ENCODE measurements around the gene GSC2. TPM values are rescaled to one million over a fixed set of nuclear protein-coding genes. Genes with fewer than 3 reads are reported as not detected.
A peak's percentile ranks its signal among the peaks of the same experiment; 100 is the strongest.

The GSC2 gene
- total and polyA plus RNA-seq, 8 donors: not detected

GRCh38 chr22:19121631-19122142 lies 28.4 kb downstream of the GSC2 start:
- Histone ChIP-seq H3K4me1 (peaks cover 47 to 57% (median 54%) of the 10 kb centered on the region in 4 donors), H3K27me3 (no peaks in the 10 kb centered on the region), H3K27ac (peak overlapping the region; percentile 94 to 96 (median 95)), H3K4me3 (peak overlapping the region; percentile 86 to 99 (median 88)), H3K9me3 (no peaks in the 10 kb centered on the region), H3K36me3 (peaks cover 0 to 6% (median 0%) of the 10 kb centered on the region in 4 donors)
- no peak for TF ChIP-seq POLR2A (IDR thresholded peaks at IDR 0.05)
- TF ChIP-seq, protein P1, sequence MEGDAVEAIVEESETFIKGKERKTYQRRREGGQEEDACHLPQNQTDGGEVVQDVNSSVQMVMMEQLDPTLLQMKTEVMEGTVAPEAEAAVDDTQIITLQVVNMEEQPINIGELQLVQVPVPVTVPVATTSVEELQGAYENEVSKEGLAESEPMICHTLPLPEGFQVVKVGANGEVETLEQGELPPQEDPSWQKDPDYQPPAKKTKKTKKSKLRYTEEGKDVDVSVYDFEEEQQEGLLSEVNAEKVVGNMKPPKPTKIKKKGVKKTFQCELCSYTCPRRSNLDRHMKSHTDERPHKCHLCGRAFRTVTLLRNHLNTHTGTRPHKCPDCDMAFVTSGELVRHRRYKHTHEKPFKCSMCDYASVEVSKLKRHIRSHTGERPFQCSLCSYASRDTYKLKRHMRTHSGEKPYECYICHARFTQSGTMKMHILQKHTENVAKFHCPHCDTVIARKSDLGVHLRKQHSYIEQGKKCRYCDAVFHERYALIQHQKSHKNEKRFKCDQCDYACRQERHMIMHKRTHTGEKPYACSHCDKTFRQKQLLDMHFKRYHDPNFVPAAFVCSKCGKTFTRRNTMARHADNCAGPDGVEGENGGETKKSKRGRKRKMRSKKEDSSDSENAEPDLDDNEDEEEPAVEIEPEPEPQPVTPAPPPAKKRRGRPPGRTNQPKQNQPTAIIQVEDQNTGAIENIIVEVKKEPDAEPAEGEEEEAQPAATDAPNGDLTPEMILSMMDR (IDR thresholded peaks at IDR 0.05): no peak
- TF ChIP-seq EP300 (IDR thresholded peaks at IDR 0.05): no peak
- TF ChIP-seq POLR2AphosphoS5 (IDR thresholded peaks at IDR 0.05): no peak
- intact Hi-C loops (cut with DNase I; ENCODE audit: low total_unique reads): no loop called here
- DNase-seq: peak; percentile 65 to 77
- 0 to 1% (median 0%) methylated on average over 22 to 47 of the region's 47 CpGs for WGBS, 5 donors

DNA sequence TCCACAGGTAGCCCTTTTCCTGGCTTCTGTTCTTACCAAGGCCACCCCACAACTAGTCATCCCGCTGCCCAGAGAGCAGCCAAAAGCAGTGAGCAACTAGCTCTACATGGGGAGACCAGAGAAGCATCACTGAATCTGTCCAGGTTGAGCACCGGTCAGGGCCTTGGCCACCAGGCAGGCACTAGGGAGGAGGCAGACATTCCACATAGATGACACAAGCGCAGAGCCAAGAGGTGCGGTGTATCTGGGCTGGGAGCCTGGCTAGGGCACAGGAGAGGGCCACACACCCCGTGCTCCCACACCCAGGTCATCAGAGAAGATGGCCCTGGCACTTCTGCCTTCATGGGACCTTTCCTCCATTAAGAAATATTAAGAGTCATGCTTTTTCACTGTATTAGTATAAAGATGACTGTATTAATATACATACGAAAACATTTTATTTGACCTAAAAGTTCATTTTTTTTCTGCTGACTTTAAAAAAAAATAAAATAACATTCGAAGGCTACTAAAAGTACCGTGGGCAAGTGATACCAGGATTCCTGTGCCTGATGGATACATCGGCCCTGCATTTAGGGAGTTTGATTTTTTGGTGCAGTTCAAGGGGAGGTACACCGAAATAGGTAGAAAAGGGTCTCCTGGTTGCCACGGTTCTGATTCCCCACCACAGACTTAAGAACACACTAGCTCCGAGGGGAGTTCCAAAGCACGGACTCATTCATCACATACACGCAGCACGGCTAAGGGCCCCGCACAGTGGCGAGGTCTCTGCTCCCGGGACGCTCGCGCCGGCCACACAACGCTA lies 29.1 kb downstream of the GSC2 start:
- peak overlapping the region; percentile 94 to 96 (median 95) for H3K27ac ChIP-seq
- H3K9me3 ChIP-seq: no peaks in the 10 kb centered on the region
- TF ChIP-seq POLR2A (IDR thresholded peaks at IDR 0.05) (no peak), POLR2AphosphoS5 (IDR thresholded peaks at IDR 0.05) (peak in 1 of 3 donors; percentile 16)
- no peaks in the 10 kb centered on the region for H3K27me3 ChIP-seq
- H3K4me1 ChIP-seq: peaks cover 54 to 64% (median 59%) of the 10 kb centered on the region in 4 donors
- intact Hi-C loops (cut with DNase I; ENCODE audit: low total_unique reads): no loop called here
- 11 to 18% (median 14%) methylated on average over 17 to 23 of the region's 23 CpGs for WGBS, 5 donors
- peak overlapping the region; percentile 86 to 99 (median 88) for H3K4me3 ChIP-seq
- peak; percentile 66 to 79 for DNase-seq
- peaks cover 0 to 6% (median 0%) of the 10 kb centered on the region in 4 donors for H3K36me3 ChIP-seq

- DNase-seq: no peak
- WGBS, 5 donors: 64 to 86% (median 76%) methylated on average over 7 to 8 of the region's 8 CpGs
- peak overlapping the region in 1 of 5 donors; percentile 94 for H3K27ac ChIP-seq
- peaks cover 0 to 9% (median 0%) of the 10 kb centered on the region in 4 donors for H3K36me3 ChIP-seq
- TF ChIP-seq POLR2A (IDR thresholded peaks at IDR 0.05) (no peak), POLR2AphosphoS5 (IDR thresholded peaks at IDR 0.05) (no peak)
- TF ChIP-seq, protein P1 (IDR thresholded peaks at IDR 0.05): no peak
- peaks cover 60 to 75% (median 69%) of the 10 kb centered on the region in 4 donors for H3K4me1 ChIP-seq
- H3K27me3 ChIP-seq: no peaks in the 10 kb centered on the region
- peak overlapping the region in 2 of 4 donors; percentile 86 to 89 for H3K4me3 ChIP-seq
- intact Hi-C loops (cut with DNase I; ENCODE audit: low total_unique reads): no loop called here
- no peaks in the 10 kb centered on the region for H3K9me3 ChIP-seq
These were observed 30.1 kb downstream of the GSC2 start for GRCh38 chr22:19119949-19120348.

DNA sequence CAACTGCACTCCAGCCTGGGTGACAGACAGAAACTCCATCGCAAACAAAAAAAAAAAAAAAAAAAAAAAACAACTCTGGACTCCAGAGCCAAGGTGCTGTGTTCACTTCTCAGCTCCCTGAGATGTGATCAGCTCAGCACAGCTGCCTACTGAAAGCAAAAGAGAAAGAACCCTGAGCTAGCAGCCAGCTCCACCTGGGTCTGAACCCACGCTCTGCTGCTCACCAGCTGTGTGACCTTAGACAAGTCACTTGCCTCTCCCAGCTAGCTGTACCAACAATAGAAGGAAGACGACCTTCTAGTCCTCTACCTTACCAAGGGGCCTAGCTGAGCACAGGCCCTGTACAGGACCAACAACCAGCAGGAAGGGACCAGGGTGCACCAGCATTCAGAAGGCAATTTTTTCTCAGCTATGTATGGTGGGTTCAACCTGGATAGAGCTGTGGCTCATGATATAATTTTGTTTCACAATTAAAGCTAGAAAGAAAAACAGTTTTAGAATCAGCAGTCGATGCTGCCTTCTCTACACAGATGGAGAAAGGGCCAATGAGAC lies 31.7 kb downstream of the GSC2 start:
- H3K4me1 ChIP-seq: peaks cover 62 to 83% (median 78%) of the 10 kb centered on the region in 4 donors
- intact Hi-C loops (cut with DNase I; ENCODE audit: low total_unique reads): no loop called here
- peak overlapping the region in 1 of 5 donors; percentile 20 for H3K27ac ChIP-seq

More for the DNA sequence above, 31.7 kb downstream of the GSC2 start:
- DNase-seq: no peak
- TF ChIP-seq POLR2A (IDR thresholded peaks at IDR 0.05) (no peak), POLR2AphosphoS5 (IDR thresholded peaks at IDR 0.05) (no peak), EP300 (IDR thresholded peaks at IDR 0.05) (no peak)
- TF ChIP-seq, protein P1 (IDR thresholded peaks at IDR 0.05): no peak
- Histone ChIP-seq H3K9me3 (no peaks in the 10 kb centered on the region), H3K4me3 (no peak overlapping the region), H3K36me3 (peaks cover 0 to 9% (median 0%) of the 10 kb centered on the region in 4 donors), H3K27me3 (no peaks in the 10 kb centered on the region)
- 65 to 78% (median 71%) methylated on average over 4 of the region's 4 CpGs for WGBS, 5 donors
